Breast epithelium (tissue), 4 donors: ENCODE measurements around the gene RFTN1. TPM values are rescaled to one million over a fixed set of nuclear protein-coding genes. Genes with fewer than 3 reads are reported as not detected.
A peak's percentile ranks its signal among the peaks of the same experiment; 100 is the strongest.

Source experiments
- DNase-seq, 2 donors: peaks; one replicate each; pipeline ENCODE4 v3.0.0-alpha.2; 2019; ENCODE audit warnings: low spot score in 2 of 2
- H3K27ac ChIP-seq, 2 donors: fragments of 200-600 bp; sonication (generic) in 1 of 2; one replicate each; pipeline ENCODE4 v1.5.1; 2016 to 2019; ENCODE audit warnings: mild to moderate bottlenecking in 1 of 2
- H3K27me3 ChIP-seq, 2 donors: fragments of 200-600 bp; sonication (generic) in 1 of 2; one replicate each; pipeline versions ENCODE4 v1.5.1 to v1.6.0; 2017 to 2019; ENCODE audit warnings: control low read depth in 1 of 2, mild to moderate bottlenecking in 1 of 2
- H3K36me3 ChIP-seq: fragments of 200-600 bp; one replicate; pipeline ENCODE4 v1.5.1; 2019
- H3K4me1 ChIP-seq, 2 donors: fragments of 200-600 bp; sonication (generic); one replicate each; pipeline ENCODE4 v1.5.1; 2016 to 2019; ENCODE audit warnings: control low read depth in 1 of 2
- H3K4me3 ChIP-seq, 3 donors: fragments of 200-600 bp; sonication (generic); 1 replicate in 2 of 3; 2 replicates in 1 of 3; pipeline ENCODE4 v1.5.1; 2016 to 2019; ENCODE audit warnings: mild to moderate bottlenecking in 3 of 3, moderate library complexity in 2 of 3
- H3K9me3 ChIP-seq, 2 donors: fragments of 200-600 bp; sonication (generic) in 1 of 2; one replicate each; pipeline ENCODE4 v1.5.1; 2016 to 2019; ENCODE audit warnings: control low read depth in 1 of 2
- CTCF ChIP-seq, 3 donors: fragments of 450-650 bp; IDR thresholded peaks; one replicate each; pipeline ENCODE4 v1.5.1; 2016 to 2017; ENCODE audit warnings: antibody characterized with exemption in 3 of 3, mild to moderate bottlenecking in 3 of 3, moderate library complexity in 3 of 3
- POLR2A ChIP-seq: fragments of 450-650 bp; IDR thresholded peaks from one replicate; pipeline ENCODE4 v1.6.1; 2016; ENCODE audit warnings: antibody characterized with exemption, mild to moderate bottlenecking, moderate library complexity
- POLR2AphosphoS5 ChIP-seq, 3 donors: sonication (generic); formaldehyde crosslinking; IDR thresholded peaks; one replicate each; pipeline ENCODE4 v1.6.1; 2017; ENCODE audit warnings: antibody characterized with exemption in 3 of 3
- intact Hi-C: fragments of 100-400 bp; cut with DNase I; formaldehyde crosslinking; loops from one replicate; pipeline ENCODE4 v1.15.1; 2023; ENCODE audit warnings: low total_unique reads
- total RNA-seq, 3 donors: library from RNA; depleted of rRNA; stranded (reverse); fragments of >200 nt; gene quantifications; one replicate each; pipeline ENCODE4 v1.1.0, GENCODE V29; 2016

The RFTN1 gene
- total RNA-seq, 3 donors from 2014 or later, result 13.9 to 108 (median 29.5) TPM

DNA sequence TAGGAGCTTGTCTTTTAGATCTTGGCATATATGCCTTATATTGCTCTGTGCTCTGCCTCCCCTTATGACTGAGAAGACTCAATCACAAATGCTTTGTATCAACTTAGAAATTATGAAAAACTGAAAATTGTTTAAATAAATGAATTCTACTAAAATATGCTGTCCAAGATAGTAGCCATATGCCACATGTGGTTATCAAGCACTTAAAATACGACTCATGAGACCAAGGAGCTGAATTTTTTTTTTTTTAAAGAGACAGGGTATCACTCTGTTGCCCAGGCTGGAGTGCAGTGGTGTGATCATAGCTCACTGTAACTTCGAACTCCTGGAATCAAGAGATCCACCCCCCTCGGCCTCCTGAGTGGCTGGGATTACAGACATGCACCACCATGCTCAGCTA is 118.3 kb downstream of the RFTN1 start:
- H3K4me1 ChIP-seq, result no peaks in the 10 kb centered on the region
- no peaks in the 10 kb centered on the region for H3K36me3 ChIP-seq
- no peaks in the 10 kb centered on the region for H3K9me3 ChIP-seq
- no peak overlapping the region for H3K4me3 ChIP-seq
- DNase-seq, result no peak
- no peaks in the 10 kb centered on the region for H3K27me3 ChIP-seq
- intact Hi-C loops, result no loop called here
- H3K27ac ChIP-seq, result no peak overlapping the region
- TF ChIP-seq POLR2A (no peak), POLR2AphosphoS5 (IDR thresholded peaks at IDR 0.05) (no peak)

DNA sequence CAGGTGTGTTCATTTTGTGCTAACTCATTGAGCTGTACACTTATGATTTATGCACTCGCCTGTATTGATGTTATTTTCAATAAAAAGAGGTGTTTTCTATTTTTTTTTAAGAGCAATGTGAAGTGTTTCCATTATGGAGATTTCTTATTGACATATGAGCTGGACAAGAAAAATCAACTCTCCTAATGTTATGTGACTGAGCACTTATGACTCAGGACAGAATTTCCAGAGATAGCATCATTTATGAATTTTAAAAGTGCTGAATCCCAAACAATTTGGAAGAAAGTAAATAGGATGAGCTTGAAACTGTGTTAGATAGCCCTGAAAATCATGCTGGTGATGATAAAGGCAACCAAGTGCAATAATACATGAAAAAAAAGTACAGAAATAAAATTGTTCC is 118.9 kb downstream of the RFTN1 start:
- H3K27ac ChIP-seq, result no peak overlapping the region
- intact Hi-C loops, result no loop called here
- no peak for DNase-seq

GRCh38 chr3:16392717-16393116 is 120.8 kb downstream of the RFTN1 start:
- H3K4me3 ChIP-seq, result no peak overlapping the region
- intact Hi-C loops, result no loop called here
- H3K27me3 ChIP-seq, result no peaks in the 10 kb centered on the region
- H3K4me1 ChIP-seq, result no peaks in the 10 kb centered on the region
- H3K27ac ChIP-seq, result no peak overlapping the region
- no peaks in the 10 kb centered on the region for H3K36me3 ChIP-seq
- no peak for DNase-seq
- no peaks in the 10 kb centered on the region for H3K9me3 ChIP-seq
- TF ChIP-seq POLR2A (no peak), CTCF (IDR thresholded peaks at IDR 0.05) (no peak), POLR2AphosphoS5 (IDR thresholded peaks at IDR 0.05) (no peak)

More for the DNA sequence above, 118.9 kb downstream of the RFTN1 start:
- H3K4me1 ChIP-seq, result no peaks in the 10 kb centered on the region
- no peak for TF ChIP-seq CTCF (IDR thresholded peaks at IDR 0.05)
- TF ChIP-seq POLR2A, result no peak
- TF ChIP-seq POLR2AphosphoS5 (IDR thresholded peaks at IDR 0.05), result no peak
- H3K36me3 ChIP-seq, result no peaks in the 10 kb centered on the region
- no peak overlapping the region for H3K4me3 ChIP-seq
- no peaks in the 10 kb centered on the region for H3K9me3 ChIP-seq
- no peaks in the 10 kb centered on the region for H3K27me3 ChIP-seq

DNA sequence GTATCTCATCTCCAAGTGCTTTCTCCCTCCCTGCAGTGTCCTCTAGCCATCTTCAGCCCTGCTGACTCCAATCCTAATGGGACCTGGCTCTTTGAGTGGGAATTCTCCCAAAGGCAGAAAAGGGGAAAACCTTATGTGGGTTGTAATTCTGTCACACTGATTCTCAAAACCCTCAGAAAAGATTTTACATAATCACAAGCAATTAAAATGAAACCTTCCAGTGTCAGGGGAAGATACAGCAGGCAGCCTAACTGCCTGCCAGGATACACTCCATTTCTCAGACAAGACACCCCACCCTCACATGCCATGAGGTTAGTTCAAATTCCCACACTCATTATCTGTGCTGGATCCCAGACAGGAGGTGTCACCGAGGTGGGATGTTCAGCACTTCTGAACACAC is 121.4 kb downstream of the RFTN1 start:
- H3K27me3 ChIP-seq, result no peaks in the 10 kb centered on the region
- TF ChIP-seq POLR2AphosphoS5 (IDR thresholded peaks at IDR 0.05) (no peak), POLR2A (no peak), CTCF (IDR thresholded peaks at IDR 0.05) (no peak)
- H3K27ac ChIP-seq, result peak overlapping the region in 1 of 2 donors; percentile 25
- no peak overlapping the region for H3K4me3 ChIP-seq
- no peaks in the 10 kb centered on the region for H3K36me3 ChIP-seq
- DNase-seq, result no peak
- H3K4me1 ChIP-seq, result no peaks in the 10 kb centered on the region
- no peaks in the 10 kb centered on the region for H3K9me3 ChIP-seq
- intact Hi-C loops, result no loop called here

GRCh38 chr3:16390581-16390980 is 122.9 kb downstream of the RFTN1 start:
- Histone ChIP-seq H3K4me3 (no peak overlapping the region), H3K27ac (no peak overlapping the region), H3K27me3 (no peaks in the 10 kb centered on the region), H3K4me1 (no peaks in the 10 kb centered on the region), H3K9me3 (no peaks in the 10 kb centered on the region), H3K36me3 (no peaks in the 10 kb centered on the region)
- intact Hi-C loops, result no loop called here
- DNase-seq, result no peak
- TF ChIP-seq POLR2AphosphoS5 (IDR thresholded peaks at IDR 0.05) (no peak), CTCF (IDR thresholded peaks at IDR 0.05) (no peak), POLR2A (no peak)
